ENCODE measurements around the gene UBL4B. TPM values are rescaled to one million over a fixed set of nuclear protein-coding genes. Genes with fewer than 3 reads are reported as not detected.

Gene UBL4B
- total RNA-seq = not detected
- long read RNA-seq = 0 reads

- Histone ChIP-seq H3K27me3 (ENCODE audit: low read depth) (peaks cover 20% of the 10 kb centered on the region), H3K27ac (no peak within 1 kb of the TSS), H3K36me3 (no peaks in the 10 kb centered on the region), H3K9me3 (no peaks in the 10 kb centered on the region), H3K4me3 (no peak within 1 kb of the TSS), H3K4me1 (no peaks in the 10 kb centered on the region)
- intact Hi-C loops (cut with DNase I) = no loop called here
- no peak for TF ChIP-seq CTCF (IDR thresholded peaks at IDR 0.05)
- DNase-seq = no peak
- ATAC-seq = no peak
These were observed at the start of gene UBL4B for GRCh38 chr1:110112143-110112542. TSS of gene UBL4B (plus strand) at chr1:110112443. CDS start at chr1:110112535, 92 bp downstream.

- intact Hi-C loops (cut with DNase I) = no loop called here
- ATAC-seq (no peak), DNase-seq (no peak)
- H3K4me3 ChIP-seq = no peak overlapping the region
- peaks cover 14% of the 10 kb centered on the region for H3K27me3 ChIP-seq (ENCODE audit: low read depth)
- peaks cover 14% of the 10 kb centered on the region for H3K36me3 ChIP-seq
- no peak overlapping the region for H3K27ac ChIP-seq
- peaks cover 4% of the 10 kb centered on the region for H3K4me1 ChIP-seq
- no peak for TF ChIP-seq CTCF (IDR thresholded peaks at IDR 0.05)
- no peaks in the 10 kb centered on the region for H3K9me3 ChIP-seq
These were observed 49.6 kb upstream of the UBL4B start for GRCh38 chr1:110062612-110063011.

GRCh38 chr1:110063781-110064180 lies 48.5 kb upstream of the UBL4B start:
- Histone ChIP-seq H3K27me3 (ENCODE audit: low read depth) (peaks cover 25% of the 10 kb centered on the region), H3K4me1 (peaks cover 11% of the 10 kb centered on the region), H3K27ac (no peak overlapping the region), H3K4me3 (no peak overlapping the region), H3K9me3 (no peaks in the 10 kb centered on the region), H3K36me3 (peaks cover 2% of the 10 kb centered on the region)
- intact Hi-C loops (cut with DNase I) = no loop called here
- no peak for TF ChIP-seq CTCF (IDR thresholded peaks at IDR 0.05)
- ATAC-seq = no peak
- DNase-seq = no peak

GRCh38 chr1:110064576-110065337 lies 47.5 kb upstream of the UBL4B start:
- Histone ChIP-seq H3K4me3 (no peak overlapping the region), H3K27me3 (ENCODE audit: low read depth) (peaks cover 35% of the 10 kb centered on the region), H3K9me3 (no peaks in the 10 kb centered on the region), H3K27ac (no peak overlapping the region), H3K4me1 (peaks cover 21% of the 10 kb centered on the region), H3K36me3 (no peaks in the 10 kb centered on the region)
- ATAC-seq (no peak), DNase-seq (no peak)
- intact Hi-C loops (cut with DNase I) = no loop called here
- no peak for TF ChIP-seq CTCF (IDR thresholded peaks at IDR 0.05)

GRCh38 chr1:110065841-110066240 lies 46.4 kb upstream of the UBL4B start:
- no peak for TF ChIP-seq CTCF (IDR thresholded peaks at IDR 0.05)
- Histone ChIP-seq H3K9me3 (no peaks in the 10 kb centered on the region), H3K4me3 (no peak overlapping the region), H3K27me3 (ENCODE audit: low read depth) (peaks cover 45% of the 10 kb centered on the region), H3K27ac (no peak overlapping the region), H3K36me3 (no peaks in the 10 kb centered on the region), H3K4me1 (peaks cover 27% of the 10 kb centered on the region)
- intact Hi-C loops (cut with DNase I) = no loop called here
- ATAC-seq (no peak), DNase-seq (no peak)
